Heart right ventricle (tissue), 16 donors: ENCODE results near the gene SSBP2. TPM values are rescaled to one million over a fixed set of nuclear protein-coding genes. Genes with fewer than 3 reads are reported as not detected.

ENCODE experiments used
- ATAC-seq, 8 donors: fragments of 200-7000 bp; cut with Tn5 transposase; one replicate each; pipeline ENCODE4 v1.9.1; 2020; ENCODE audit warnings: mild to moderate bottlenecking in 8 of 8, moderate library complexity in 8 of 8, moderate number of reproducible peaks in 1 of 8
- DNase-seq, 2 donors: peaks; one replicate each; pipeline ENCODE4 v3.0.0-alpha.2; 2020
- H3K27ac ChIP-seq, 10 donors: fragments of 200-600 bp; sonication (generic) in 2 of 10; one replicate each; pipeline versions ENCODE4 v1.5.0 to v1.8.0; 2020 to 2022; ENCODE audit warnings: mild to moderate bottlenecking in 3 of 10
- H3K27me3 ChIP-seq, 7 donors: fragments of 200-600 bp; one replicate each; pipeline ENCODE4 v1.8.0; 2021 to 2022; ENCODE audit warnings: mild to moderate bottlenecking in 2 of 7
- H3K36me3 ChIP-seq, 9 donors: fragments of 200-600 bp; sonication (generic) in 1 of 9; one replicate each; pipeline versions ENCODE4 v1.5.0 to v1.8.0; 2020 to 2022; ENCODE audit warnings: mild to moderate bottlenecking in 2 of 9
- H3K4me1 ChIP-seq, 9 donors: fragments of 200-600 bp; sonication (generic) in 1 of 9; one replicate each; pipeline versions ENCODE4 v1.5.0 to v1.8.0; 2020 to 2022; ENCODE audit warnings: mild to moderate bottlenecking in 4 of 9
- H3K4me3 ChIP-seq, 10 donors: fragments of 200-600 bp; sonication (generic) in 2 of 10; one replicate each; pipeline versions ENCODE4 v1.5.0 to v1.8.0; 2020 to 2022; ENCODE audit warnings: mild to moderate bottlenecking in 7 of 10, moderate library complexity in 2 of 10
- H3K9me3 ChIP-seq, 11 donors: fragments of 200-600 bp in 10 of 11; sonication (generic) in 2 of 11; one replicate each; pipeline versions ENCODE4 v1.5.0 to v1.8.0; 2013 to 2022; ENCODE audit warnings: mild to moderate bottlenecking in 2 of 11, control low read depth in 1 of 11, moderate library complexity in 1 of 11
- WGBS, 2 donors: extraction: QIAGEN DNeasy Blood & Tissue Kit; methylation state at CpG; one replicate each; pipeline ENCODE4 v1.1.7; 2013; ENCODE audit warnings: inconsistent platforms in 1 of 2; 5-methylcytosine and 5-hydroxymethylcytosine counted together
- intact Hi-C, 10 donors: fragments of 100-400 bp; cut with DNase I; formaldehyde crosslinking; loops; one replicate each; pipeline versions ENCODE4 v1.11.1 to v1.14.2; 2022
- polyA plus RNA-seq, 2 donors: library from polyadenylated mRNA; stranded (reverse); fragments of 200-250 nt; gene quantifications; one replicate each; pipeline ENCODE4 v1.2.3, GENCODE V29; 2013
- total RNA-seq, 10 donors: library from RNA; stranded (reverse); fragmentation: NEBNext Ultra II Directional in 3 of 10; extraction: Animal tissue kit (Norgen Biotek cat#: 25700) in 3 of 10; gene quantifications; one replicate each; pipeline versions ENCODE4 v1.2.1 to v1.2.4, GENCODE V29; 2021 to 2023
- TF ChIP-seq, protein P1 (sequence below), 9 donors: fragments of 200-600 bp; sonication (generic) in 2 of 9; IDR thresholded peaks; one replicate each; pipeline versions ENCODE4 v1.5.0 to v1.8.0; 2021 to 2022; ENCODE audit warnings: antibody characterized with exemption in 9 of 9, mild to moderate bottlenecking in 5 of 9, moderate library complexity in 1 of 9
- donor health status: Arrhythmogenic right ventricular cardiomyopathy.
- donor health status: ischemic (EF 13 %, LVEDD 7.1; RV severe dilation, severe dysfunction).
- donor health status: healthy with polysubstance abuse.
- donor health status: DM: no; HTN: yes; CAD: no.
- donor health status: DM: no; HTN: no; CAD: no.
- donor health status: ischemic (EF 25% LVEDD 6.9; RV normal size, moderate dysfunction).
- donor health status: ischemic (EF 25% LVEDD 5.7; RV mildly dilated, moderate dysfunction).
- donor health status: healthy.
- donor health status: DM: yes; HTN: yes; CAD: no.
- donor health status: Ischemic cardiomyopathy.
- donor health status: ischemic (EF 35%, LVEDD 5.7; RV mildly dilated, moderate dysfunction).
- donor health status: nonischemic (EF 11% LVEDD 7.7; RV severe dilation, severe dysfunction).
- donor health status: DM: yes; HTN: yes; CAD: no.
- donor health status: PGD.
- donor health status: ischemic (EF 29% LVEDD 5.4; RV normal size, mild dysfunction).
- donor health status: nonischemic (EF 23%, LVEDD 6.1; RV moderate dilation, normal function).

The SSBP2 gene
- total and polyA plus RNA-seq, 12 donors = 24.2 to 85.9 (median 52.0) TPM

DNA sequence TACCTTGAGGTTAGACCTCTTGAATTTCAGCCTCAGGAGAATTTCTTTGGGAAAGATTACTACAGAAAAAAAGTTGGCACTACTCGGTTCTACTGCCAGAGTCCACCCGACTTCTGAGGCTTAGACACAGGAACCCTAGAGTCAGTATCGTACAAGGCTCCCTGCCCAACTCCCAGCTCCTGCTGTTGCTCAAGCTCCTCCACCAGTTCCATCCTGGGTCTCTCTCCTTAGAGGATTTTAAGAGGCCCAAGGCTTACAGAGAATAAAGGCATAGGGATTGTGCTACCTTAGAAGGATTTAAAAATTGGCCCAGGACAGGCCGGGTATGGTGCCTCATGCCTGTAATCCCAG is 29.0 kb upstream of the SSBP2 start:
- Histone ChIP-seq H3K27me3 (no peaks in the 10 kb centered on the region), H3K9me3 (no peaks in the 10 kb centered on the region), H3K27ac (peak overlapping the region in 7 of 10 donors; percentile 59 to 88 (median 75)), H3K4me1 (peaks cover 5 to 29% (median 19%) of the 10 kb centered on the region in 9 donors), H3K36me3 (no peaks in the 10 kb centered on the region), H3K4me3 (no peak overlapping the region)
- TF ChIP-seq, protein P1, sequence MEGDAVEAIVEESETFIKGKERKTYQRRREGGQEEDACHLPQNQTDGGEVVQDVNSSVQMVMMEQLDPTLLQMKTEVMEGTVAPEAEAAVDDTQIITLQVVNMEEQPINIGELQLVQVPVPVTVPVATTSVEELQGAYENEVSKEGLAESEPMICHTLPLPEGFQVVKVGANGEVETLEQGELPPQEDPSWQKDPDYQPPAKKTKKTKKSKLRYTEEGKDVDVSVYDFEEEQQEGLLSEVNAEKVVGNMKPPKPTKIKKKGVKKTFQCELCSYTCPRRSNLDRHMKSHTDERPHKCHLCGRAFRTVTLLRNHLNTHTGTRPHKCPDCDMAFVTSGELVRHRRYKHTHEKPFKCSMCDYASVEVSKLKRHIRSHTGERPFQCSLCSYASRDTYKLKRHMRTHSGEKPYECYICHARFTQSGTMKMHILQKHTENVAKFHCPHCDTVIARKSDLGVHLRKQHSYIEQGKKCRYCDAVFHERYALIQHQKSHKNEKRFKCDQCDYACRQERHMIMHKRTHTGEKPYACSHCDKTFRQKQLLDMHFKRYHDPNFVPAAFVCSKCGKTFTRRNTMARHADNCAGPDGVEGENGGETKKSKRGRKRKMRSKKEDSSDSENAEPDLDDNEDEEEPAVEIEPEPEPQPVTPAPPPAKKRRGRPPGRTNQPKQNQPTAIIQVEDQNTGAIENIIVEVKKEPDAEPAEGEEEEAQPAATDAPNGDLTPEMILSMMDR (IDR thresholded peaks at IDR 0.05) = no peak
- 82 to 84% methylated on average over 4 of the region's 4 CpGs for WGBS, 2 donors
- DNase-seq (no peak), ATAC-seq (peak in 1 of 8 donors; percentile 16)
- intact Hi-C loops = no loop called here

DNA sequence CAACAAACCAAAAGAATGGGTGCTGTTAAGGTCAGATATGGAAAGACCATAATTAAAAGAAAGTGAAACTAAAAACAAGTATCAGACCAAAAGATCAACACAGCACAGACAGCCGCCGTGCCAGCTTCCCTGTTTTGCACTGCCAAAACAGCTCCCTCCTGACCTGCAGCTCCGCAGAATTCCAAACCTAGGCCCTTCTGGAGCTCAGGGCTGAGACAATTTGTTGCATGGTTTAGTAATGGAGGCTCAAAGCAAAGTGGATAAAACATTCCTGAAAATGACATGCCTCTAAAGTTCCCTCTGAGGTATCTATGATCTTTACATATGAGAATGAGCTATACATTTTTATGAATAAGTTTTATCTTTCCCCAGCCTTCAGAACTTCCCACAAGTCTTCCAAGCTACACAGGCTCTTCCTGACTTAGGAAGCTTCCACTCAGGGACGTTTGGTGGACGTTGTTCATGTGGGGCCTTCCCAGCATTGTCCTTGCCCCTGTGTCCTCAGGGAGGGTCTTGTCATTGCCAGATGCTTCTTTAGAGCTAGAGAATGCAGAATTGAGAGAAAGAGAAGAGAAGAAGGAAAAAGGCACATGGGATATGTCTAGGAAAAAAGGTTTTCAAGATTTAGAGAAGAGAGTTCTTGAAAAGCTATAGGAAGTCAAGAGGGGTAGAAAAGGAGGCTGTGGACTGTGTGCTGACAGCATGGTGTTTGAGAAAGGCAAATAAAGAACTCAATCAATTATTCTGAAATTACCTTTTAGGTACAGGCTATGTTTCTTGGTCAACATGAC is 28.4 kb upstream of the SSBP2 start:
- Histone ChIP-seq H3K27ac (peak overlapping the region; percentile 8 to 88 (median 70)), H3K4me1 (peaks cover 5 to 35% (median 19%) of the 10 kb centered on the region in 9 donors), H3K27me3 (no peaks in the 10 kb centered on the region), H3K36me3 (no peaks in the 10 kb centered on the region), H3K4me3 (peak overlapping the region in 7 of 10 donors; percentile 19 to 46 (median 36)), H3K9me3 (no peaks in the 10 kb centered on the region)
- WGBS, 2 donors = 17 to 29% methylated on average over 5 of the region's 5 CpGs
- peak; percentile 58 to 67 for DNase-seq
- intact Hi-C loops = no loop called here
- ATAC-seq = peak; percentile 64 to 88 (median 84)
- TF ChIP-seq, protein P1 (IDR thresholded peaks at IDR 0.05) = no peak

DNA sequence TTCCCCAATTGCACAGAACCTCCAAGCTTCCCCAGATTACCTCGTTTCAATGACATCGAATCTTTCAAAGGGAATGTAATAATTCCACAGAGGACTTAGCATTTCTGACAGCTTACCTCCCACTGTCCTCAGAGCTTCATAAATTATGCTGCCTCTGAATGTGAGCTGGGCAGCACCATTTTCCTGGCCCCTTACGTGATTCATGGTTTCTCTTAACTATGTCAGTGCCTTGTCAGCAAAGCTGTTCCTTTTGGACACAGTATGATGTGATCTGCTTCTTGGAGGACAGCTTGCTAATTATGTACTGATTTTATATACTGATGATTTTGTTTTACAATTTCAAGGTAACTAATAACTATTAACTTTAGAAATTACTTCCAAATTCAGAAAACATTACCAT is 27.7 kb upstream of the SSBP2 start:
- WGBS, 2 donors = 24 to 45% methylated on average over 3 of the region's 3 CpGs
- peaks cover 5 to 37% (median 19%) of the 10 kb centered on the region in 9 donors for H3K4me1 ChIP-seq

DNA sequence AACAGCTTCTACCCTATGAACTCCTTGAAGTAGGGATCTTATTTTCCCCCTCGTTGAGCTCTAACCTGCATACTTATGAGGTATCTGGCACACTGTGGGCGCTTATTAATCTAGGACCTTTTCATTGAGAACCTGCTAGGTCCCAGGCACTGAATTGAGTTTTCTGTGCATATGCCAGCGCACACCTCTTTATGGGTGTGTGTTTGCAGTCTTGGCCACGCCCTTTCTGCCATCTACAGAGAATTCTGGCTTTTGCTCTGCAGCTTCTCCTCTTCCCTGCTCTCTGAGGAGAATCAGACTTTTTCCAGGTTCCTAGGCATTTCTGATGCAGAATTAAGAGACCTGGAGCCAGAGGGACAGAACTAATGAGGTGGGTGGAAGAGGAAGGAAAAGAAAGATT is 25.4 kb upstream of the SSBP2 start:
- Histone ChIP-seq H3K4me3 (no peak overlapping the region), H3K27me3 (no peaks in the 10 kb centered on the region), H3K9me3 (peaks cover 0 to 6% (median 0%) of the 10 kb centered on the region in 11 donors), H3K27ac (no peak overlapping the region), H3K4me1 (peaks cover 5 to 42% (median 19%) of the 10 kb centered on the region in 9 donors), H3K36me3 (no peaks in the 10 kb centered on the region)
- intact Hi-C loops = loop anchor here in 1 of 10 donors (2.0 kb wide), 1 partner anchor 19 kb away; no protein-coding TSS in a partner anchor
- no peak for ATAC-seq
- no peak for DNase-seq
- TF ChIP-seq, protein P1 (IDR thresholded peaks at IDR 0.05) = no peak
- 91% methylated on average over 4 of the region's 4 CpGs for WGBS, 2 donors

More for the DNA sequence above, 27.7 kb upstream of the SSBP2 start:
- ATAC-seq (peak; percentile 31 to 71 (median 59)), DNase-seq (no peak)
- Histone ChIP-seq H3K4me3 (peak overlapping the region in 7 of 10 donors; percentile 19 to 46 (median 36)), H3K27ac (peak overlapping the region in 9 of 10 donors; percentile 9 to 88 (median 74)), H3K9me3 (no peaks in the 10 kb centered on the region), H3K36me3 (no peaks in the 10 kb centered on the region), H3K27me3 (no peaks in the 10 kb centered on the region)
- intact Hi-C loops = no loop called here
- TF ChIP-seq, protein P1 (IDR thresholded peaks at IDR 0.05) = no peak
